VCaP (cell line): Measurements from ENCODE around the gene APH1B.

ENCODE experiments used
- H3K27ac ChIP-seq: fragments of 450-650 bp; 2 replicates; pipeline ENCODE4 v1.5.1; 2017
- CTCF ChIP-seq: fragments of 450-650 bp; conservative IDR thresholded peaks from 2 replicates; pipeline ENCODE4 v1.5.1; 2017; ENCODE audit warnings: mild to moderate bottlenecking, moderate library complexity

The APH1B gene

GRCh38 chr15:63354821-63355650 is 77.6 kb downstream of the APH1B start:
- TF ChIP-seq CTCF: no peak
- no peak overlapping the region for H3K27ac ChIP-seq

- no peak for TF ChIP-seq CTCF
- no peak overlapping the region for H3K27ac ChIP-seq
Observed at GRCh38 chr15:63357061-63357460, 79.7 kb downstream of the APH1B start.

GRCh38 chr15:63357731-63358130 is 80.3 kb downstream of the APH1B start:
- no peak for TF ChIP-seq CTCF
- no peak overlapping the region for H3K27ac ChIP-seq

- TF ChIP-seq CTCF: no peak
- no peak overlapping the region for H3K27ac ChIP-seq
Observed at GRCh38 chr15:63358241-63359029, 81.0 kb downstream of the APH1B start.
